ENCODE data around the gene PLXNA4. TPM values are rescaled to one million over a fixed set of nuclear protein-coding genes. Genes with fewer than 3 reads are reported as not detected.

PLXNA4 gene
- total and polyA plus RNA-seq, 2 donors from 2014 or later, result 0.17 to 3.5 TPM

GRCh38 chr7:132155715-132156114, 420.6 kb downstream of the PLXNA4 start:
- intact Hi-C loops (cut with DNase I), result no loop called here

GRCh38 chr7:132154695-132155471, 421.4 kb downstream of the PLXNA4 start:
- Histone ChIP-seq H3K36me3 (ENCODE audit: control insufficient read depth in 2 of 3, insufficient read depth in 3 of 3, low read length in 3 of 3) (no peaks in the 10 kb centered on the region), H3K27me3 (ENCODE audit: control insufficient read depth, insufficient read depth, low read length) (no peaks in the 10 kb centered on the region), H3K9ac (ENCODE audit: low read length in 3 of 3) (no peak overlapping the region), H3K4me3 (ENCODE audit: low read length in 3 of 3) (no peak overlapping the region), H3K4me1 (ENCODE audit: control insufficient read depth in 2 of 3, insufficient read depth in 2 of 3, low read depth in 1 of 3, low read length in 3 of 3) (no peaks in the 10 kb centered on the region), H3K27ac (ENCODE audit: low read depth in 2 of 2, low read length in 2 of 2) (no peak overlapping the region), H3K9me3 (ENCODE audit: control insufficient read depth in 2 of 3, insufficient read depth in 1 of 3, low read length in 3 of 3) (no peaks in the 10 kb centered on the region)
- DNase-seq (no peak), FAIRE-seq (no peak)
- intact Hi-C loops (cut with DNase I), result no loop called here
- no peak for TF ChIP-seq CTCF (IDR thresholded peaks at IDR 0.05; ENCODE audit: borderline replicate concordance, extremely low read depth, insufficient read depth)

More at GRCh38 chr7:132155715-132156114, 420.6 kb downstream of the PLXNA4 start:
- Histone ChIP-seq H3K4me1 (ENCODE audit: control insufficient read depth in 2 of 3, insufficient read depth in 2 of 3, low read depth in 1 of 3, low read length in 3 of 3) (no peaks in the 10 kb centered on the region), H3K27ac (ENCODE audit: low read depth in 2 of 2, low read length in 2 of 2) (no peak overlapping the region), H3K9me3 (ENCODE audit: control insufficient read depth in 2 of 3, insufficient read depth in 1 of 3, low read length in 3 of 3) (no peaks in the 10 kb centered on the region), H3K27me3 (ENCODE audit: control insufficient read depth, insufficient read depth, low read length) (no peaks in the 10 kb centered on the region), H3K4me3 (ENCODE audit: low read length in 3 of 3) (no peak overlapping the region), H3K36me3 (ENCODE audit: control insufficient read depth in 2 of 3, insufficient read depth in 3 of 3, low read length in 3 of 3) (no peaks in the 10 kb centered on the region), H3K9ac (ENCODE audit: low read length in 3 of 3) (no peak overlapping the region)
- FAIRE-seq, result no peak
- TF ChIP-seq CTCF (IDR thresholded peaks at IDR 0.05; ENCODE audit: borderline replicate concordance, extremely low read depth, insufficient read depth), result no peak
- no peak for DNase-seq

GRCh38 chr7:132154248-132154647, 422.0 kb downstream of the PLXNA4 start:
- H3K36me3 ChIP-seq (ENCODE audit: control insufficient read depth in 2 of 3, insufficient read depth in 3 of 3, low read length in 3 of 3), result no peaks in the 10 kb centered on the region
- H3K27me3 ChIP-seq (ENCODE audit: control insufficient read depth, insufficient read depth, low read length), result no peaks in the 10 kb centered on the region
- no peak overlapping the region for H3K9ac ChIP-seq (ENCODE audit: low read length in 3 of 3)
- no peaks in the 10 kb centered on the region for H3K9me3 ChIP-seq (ENCODE audit: control insufficient read depth in 2 of 3, insufficient read depth in 1 of 3, low read length in 3 of 3)
- H3K4me3 ChIP-seq (ENCODE audit: low read length in 3 of 3), result no peak overlapping the region
- no peaks in the 10 kb centered on the region for H3K4me1 ChIP-seq (ENCODE audit: control insufficient read depth in 2 of 3, insufficient read depth in 2 of 3, low read depth in 1 of 3, low read length in 3 of 3)
- TF ChIP-seq CTCF (IDR thresholded peaks at IDR 0.05; ENCODE audit: borderline replicate concordance, extremely low read depth, insufficient read depth), result no peak
- no peak for FAIRE-seq
- intact Hi-C loops (cut with DNase I), result no loop called here
- DNase-seq, result no peak
- no peak overlapping the region for H3K27ac ChIP-seq (ENCODE audit: low read depth in 2 of 2, low read length in 2 of 2)
